Measurements from ENCODE around the gene BST2.
"Not testable (repeated sequence)": the region's sequence is repeated elsewhere in the genome, so short reads cannot be mapped to it uniquely, and the experiment has no call there.

The BST2 gene

GRCh38 chr19:17370026-17370587 lies 35.3 kb downstream of the BST2 start:
- no peak for TF ChIP-seq CTCF (IDR thresholded peaks at IDR 0.05; ENCODE audit: control insufficient read depth, insufficient read depth, low read depth, low read length, missing control alignments)
- no peak for DNase-seq (ENCODE audit: low read depth)
- H3K4me3 ChIP-seq (ENCODE audit: control insufficient read depth, low read depth, low read length), result no peak overlapping the region

- no peak overlapping the region for H3K4me3 ChIP-seq (ENCODE audit: control insufficient read depth, low read depth, low read length)
- no peak for TF ChIP-seq CTCF (IDR thresholded peaks at IDR 0.05; ENCODE audit: control insufficient read depth, insufficient read depth, low read depth, low read length, missing control alignments)
- no peak for DNase-seq (ENCODE audit: low read depth)
Measured at GRCh38 chr19:17365361-17365760, 40.1 kb downstream of the BST2 start.

GRCh38 chr19:17363852-17364605 lies 41.4 kb downstream of the BST2 start:
- H3K4me3 ChIP-seq (ENCODE audit: control insufficient read depth, low read depth, low read length); DNase-seq (ENCODE audit: low read depth): not testable (repeated sequence)

- no peak for DNase-seq (ENCODE audit: low read depth)
- no peak for TF ChIP-seq CTCF (IDR thresholded peaks at IDR 0.05; ENCODE audit: control insufficient read depth, insufficient read depth, low read depth, low read length, missing control alignments)
- H3K4me3 ChIP-seq (ENCODE audit: control insufficient read depth, low read depth, low read length), result no peak overlapping the region
Measured at GRCh38 chr19:17359905-17360800, 45.3 kb downstream of the BST2 start.

GRCh38 chr19:17358395-17358794 lies 47.0 kb downstream of the BST2 start:
- no peak for TF ChIP-seq CTCF (IDR thresholded peaks at IDR 0.05; ENCODE audit: control insufficient read depth, insufficient read depth, low read depth, low read length, missing control alignments)
- no peak overlapping the region for H3K4me3 ChIP-seq (ENCODE audit: control insufficient read depth, low read depth, low read length)
- no peak for DNase-seq (ENCODE audit: low read depth)

- no peak overlapping the region for H3K4me3 ChIP-seq (ENCODE audit: control insufficient read depth, low read depth, low read length)
- no peak for TF ChIP-seq CTCF (IDR thresholded peaks at IDR 0.05; ENCODE audit: control insufficient read depth, insufficient read depth, low read depth, low read length, missing control alignments)
- DNase-seq (ENCODE audit: low read depth), result no peak
Measured at GRCh38 chr19:17357724-17358123, 47.7 kb downstream of the BST2 start.

All from AG09309 (cell line).